DOHH2 (cell line): Measurements from ENCODE around the gene TCIRG1.
A peak's percentile ranks its signal among the peaks of the same experiment; 100 is the strongest.

Experiments used
- H3F3A ChIP-seq: fragments of 200-600 bp; sonication (generic), shearing (Covaris generic); 2 replicates; pipeline ENCODE4 v1.6.0; 2016; ENCODE audit warnings: antibody characterized with exemption, mild to moderate bottlenecking; ENCODE audit not compliant: control insufficient read depth, insufficient read depth
- H3K27ac ChIP-seq: fragments of 200-600 bp; sonication (generic); 2 replicates; pipeline ENCODE4 v1.5.1; 2014; ENCODE audit warnings: low read depth, mild to moderate bottlenecking, low read length, moderate library complexity
- H3K27me3 ChIP-seq: fragments of 200-600 bp; sonication (generic); 2 replicates; pipeline ENCODE4 v1.6.1; 2014; ENCODE audit warnings: mild to moderate bottlenecking, low read length, mixed read lengths; ENCODE audit not compliant: control insufficient read depth
- H3K36me3 ChIP-seq: fragments of 200-600 bp; sonication (generic); 2 replicates; pipeline ENCODE4 v1.6.1; 2014; ENCODE audit warnings: mild to moderate bottlenecking, low read length, moderate library complexity, mixed read lengths; ENCODE audit not compliant: control insufficient read depth
- H3K4me1 ChIP-seq: fragments of 200-600 bp; sonication (generic); 2 replicates; pipeline ENCODE4 v1.6.1; 2014; ENCODE audit warnings: mild to moderate bottlenecking, low read length, mixed read lengths; ENCODE audit not compliant: control insufficient read depth
- H3K4me2 ChIP-seq: fragments of 200-600 bp; sonication (generic); 2 replicates; pipeline ENCODE4 v1.6.0; 2014; ENCODE audit warnings: mild to moderate bottlenecking, low read length, moderate library complexity
- H3K4me3 ChIP-seq: fragments of 200-600 bp; sonication (generic); 2 replicates; pipeline ENCODE4 v1.5.1; 2014; ENCODE audit warnings: mild to moderate bottlenecking, low read length, mixed read lengths
- H3K79me2 ChIP-seq: fragments of 200-600 bp; sonication (generic); 2 replicates; pipeline ENCODE4 v1.6.1; 2014; ENCODE audit warnings: mild to moderate bottlenecking, low read length, mixed read lengths; ENCODE audit not compliant: control insufficient read depth
- H3K9me2 ChIP-seq: fragments of 200-600 bp; sonication (generic); replicated peaks from 2 replicates; pipeline ENCODE4 v1.6.1; 2014; ENCODE audit warnings: mild to moderate bottlenecking, low read length, mixed read lengths; ENCODE audit not compliant: control insufficient read depth
- H3K9me3 ChIP-seq: fragments of 200-600 bp; sonication (generic); 2 replicates; pipeline ENCODE4 v1.6.1; 2014; ENCODE audit warnings: antibody characterized with exemption, low read length, mixed read lengths; ENCODE audit not compliant: control insufficient read depth, insufficient read depth
- H4K20me1 ChIP-seq: fragments of 200-600 bp; sonication (generic); 2 replicates; pipeline ENCODE4 v1.6.0; 2014; ENCODE audit warnings: low read depth, mild to moderate bottlenecking, antibody characterized with exemption, low read length, moderate library complexity; ENCODE audit not compliant: control insufficient read depth, insufficient read depth
- CTCF ChIP-seq: fragments of 200-600 bp; sonication (generic); IDR thresholded peaks from one replicate; pipeline ENCODE4 v1.5.1; 2014; ENCODE audit warnings: antibody characterized with exemption, mild to moderate bottlenecking, low read depth, low read length; ENCODE audit not compliant: poor library complexity, severe bottlenecking
- EZH2phosphoT487 ChIP-seq: fragments of 200-600 bp; sonication (generic); IDR thresholded peaks from 2 replicates; pipeline ENCODE4 v1.6.1; 2017; ENCODE audit warnings: borderline replicate concordance, mild to moderate bottlenecking, antibody characterized with exemption, low read length, moderate library complexity, mixed read lengths

Gene TCIRG1

GRCh38 chr11:68032003-68032402 lies 6.8 kb upstream of the TCIRG1 start:
- Histone ChIP-seq H3K4me1 (peaks cover 20% of the 10 kb centered on the region), H3K36me3 (peaks cover 27% of the 10 kb centered on the region), H3K9me3 (no peaks in the 10 kb centered on the region), H3K27me3 (no peaks in the 10 kb centered on the region), H3K4me2 (peak overlapping the region; percentile 66), H3K27ac (no peak overlapping the region), H4K20me1 (no peaks in the 10 kb centered on the region), H3K79me2 (peaks cover 32% of the 10 kb centered on the region), H3F3A (0 out of 2 replicates have a peak, but pooled peaks cover under 1% of the 10 kb centered on the region), H3K4me3 (peak overlapping the region; percentile 81), H3K9me2 (no peaks in the 10 kb centered on the region)
- no peak for TF ChIP-seq EZH2phosphoT487
- no peak for TF ChIP-seq CTCF

- no peak overlapping the region for H3K4me2 ChIP-seq
- no peaks in the 10 kb centered on the region for H3K9me2 ChIP-seq
- H3F3A ChIP-seq = peaks cover 4% of the 10 kb centered on the region; the same call in 1 of the 2 replicates
- no peaks in the 10 kb centered on the region for H4K20me1 ChIP-seq
- no peaks in the 10 kb centered on the region for H3K27me3 ChIP-seq
- peaks cover 25% of the 10 kb centered on the region for H3K4me1 ChIP-seq
- peaks cover 27% of the 10 kb centered on the region for H3K36me3 ChIP-seq
- H3K9me3 ChIP-seq = no peaks in the 10 kb centered on the region
- H3K27ac ChIP-seq = no peak overlapping the region
- TF ChIP-seq CTCF = no peak
- TF ChIP-seq EZH2phosphoT487 = no peak
- H3K79me2 ChIP-seq = peaks cover 33% of the 10 kb centered on the region
- no peak overlapping the region for H3K4me3 ChIP-seq
Measured at GRCh38 chr11:68032997-68033707, 5.7 kb upstream of the TCIRG1 start.

GRCh38 chr11:68033708-68034045 lies 5.1 kb upstream of the TCIRG1 start:
- peaks cover 27% of the 10 kb centered on the region for H3K36me3 ChIP-seq
- no peaks in the 10 kb centered on the region for H3K9me2 ChIP-seq
- H3K9me3 ChIP-seq = no peaks in the 10 kb centered on the region
- peaks cover 31% of the 10 kb centered on the region for H3K4me1 ChIP-seq
- H3K27me3 ChIP-seq = no peaks in the 10 kb centered on the region
- H4K20me1 ChIP-seq = no peaks in the 10 kb centered on the region
- H3K4me3 ChIP-seq = no peak overlapping the region
- TF ChIP-seq EZH2phosphoT487 (no peak), CTCF (no peak)
- peaks cover 4% of the 10 kb centered on the region; the same call in 1 of the 2 replicates for H3F3A ChIP-seq
- no peak overlapping the region for H3K4me2 ChIP-seq
- H3K27ac ChIP-seq = no peak overlapping the region
- H3K79me2 ChIP-seq = peaks cover 38% of the 10 kb centered on the region
